GM12878 (cell line): ENCODE data around the gene RPL7A. TPM values are rescaled to one million over a fixed set of nuclear protein-coding genes. Genes with fewer than 3 reads are reported as not detected.

Source experiments
- ATF7 ChIP-seq: fragments of 450-650 bp; IDR thresholded peaks from 2 replicates; pipeline ENCODE4 v1.6.1; 2016; ENCODE audit warnings: low read depth, mild to moderate bottlenecking
- CEBPZ ChIP-seq: fragments of 150-350 bp; IDR thresholded peaks from 2 replicates; pipeline ENCODE4 v1.6.1; 2016; ENCODE audit warnings: low read depth, low read length
- CHD4 ChIP-seq: fragments of 200-600 bp; sonication (generic); IDR thresholded peaks from 2 replicates; pipeline ENCODE4 v1.6.1; 2016; ENCODE audit warnings: mild to moderate bottlenecking
- E2F4 ChIP-seq: IDR thresholded peaks from 2 replicates; pipeline ENCODE4 v1.6.1; 2012; ENCODE audit warnings: low read depth, low read length, improper control_type of control experiment
- HCFC1 ChIP-seq: fragments of 150-350 bp; IDR thresholded peaks from 2 replicates; pipeline ENCODE4 v1.6.1; 2014; ENCODE audit warnings: low read length
- HDAC6 ChIP-seq: fragments of 200-600 bp; sonication (generic); IDR thresholded peaks from one replicate; pipeline ENCODE4 v1.8.0; 2017; ENCODE audit warnings: antibody characterized with exemption; ENCODE audit not compliant: unreplicated experiment
- IKZF2 ChIP-seq, 2 experiments: fragments of 450-650 bp; IDR thresholded peaks; 2 replicates each; pipeline ENCODE4 v1.6.1; 2017; ENCODE audit warnings: mild to moderate bottlenecking in 2 of 2, moderate library complexity in 2 of 2
- KDM1A ChIP-seq: fragments of 200-600 bp; sonication (generic); IDR thresholded peaks from 2 replicates; pipeline ENCODE4 v1.6.1; 2016; ENCODE audit warnings: borderline replicate concordance
- LARP7 ChIP-seq: fragments of 450-650 bp; IDR thresholded peaks from 2 replicates; pipeline ENCODE4 v1.6.1; 2017; ENCODE audit warnings: mild to moderate bottlenecking
- NR2C1 ChIP-seq: fragments of 450-650 bp; IDR thresholded peaks from 2 replicates; pipeline ENCODE4 v1.6.1; 2017; ENCODE audit warnings: antibody characterized with exemption, mild to moderate bottlenecking, moderate library complexity
- NR2F1 ChIP-seq: fragments of 450-650 bp; conservative IDR thresholded peaks from 2 replicates; pipeline ENCODE4 v1.6.1; 2017; ENCODE audit warnings: mild to moderate bottlenecking
- POLR2AphosphoS2 ChIP-seq: IDR thresholded peaks from 2 replicates; pipeline ENCODE4 v1.6.1; 2011; ENCODE audit warnings: low read depth, mild to moderate bottlenecking, low read length, improper control_type of control experiment, moderate library complexity
- PRDM15 ChIP-seq: fragments of 450-650 bp; formaldehyde crosslinking; IDR thresholded peaks from 2 replicates; pipeline ENCODE4 v1.4.0; 2020; ENCODE audit warnings: mild to moderate bottlenecking, moderate library complexity
- RELA ChIP-seq: fragments of 450-650 bp; IDR thresholded peaks from 2 replicates; pipeline ENCODE4 v1.8.0; 2014; ENCODE audit warnings: borderline replicate concordance; ENCODE audit not compliant: partially characterized antibody
- SPI1 ChIP-seq: IDR thresholded peaks from 2 replicates; pipeline ENCODE4 v1.6.1; 2011; ENCODE audit warnings: low read depth, mild to moderate bottlenecking, low read length, moderate library complexity, borderline replicate concordance; ENCODE audit not compliant: insufficient read depth
- SRF ChIP-seq, 2 experiments: IDR thresholded peaks; 2 replicates each; pipeline ENCODE4 v1.6.1; 2011; ENCODE audit warnings: low read depth in 2 of 2, low read length in 2 of 2, mild to moderate bottlenecking in 1 of 2, moderate library complexity in 1 of 2
- YY1 ChIP-seq: IDR thresholded peaks from 2 replicates; pipeline ENCODE4 v1.6.1; 2011; ENCODE audit warnings: low read depth, mild to moderate bottlenecking, low read length
- ZBED1 ChIP-seq: IDR thresholded peaks from 2 replicates; pipeline ENCODE4 v1.6.1; 2016; ENCODE audit warnings: borderline replicate concordance
- ZNF217 ChIP-seq: fragments of 450-650 bp; IDR thresholded peaks from 2 replicates; pipeline ENCODE4 v1.6.1; 2017; ENCODE audit warnings: antibody characterized with exemption, mild to moderate bottlenecking
- polyA plus RNA-seq, 11 experiments: library from polyadenylated mRNA; depleted of rRNA in 4 of 11; unstranded in 6 of 11; stranded (reverse) in 5 of 11; fragments of >200 nt; fragmentation: Nextera tagmentation in 4 of 11; fragmentation: Illumina TruSeq in 1 of 11; extraction: Ambion mirVana in 4 of 11; extraction: Trizol in 1 of 11; gene quantifications; 1 replicate in 1 of 11; 2 replicates in 10 of 11; pipeline versions ENCODE4 v1.2.1 to v1.2.3, GENCODE V29; 2011 to 2016; ENCODE audit warnings: inconsistent platforms in 2 of 11, missing spikeins in 2 of 11, low read depth in 1 of 11
- total RNA-seq, 4 experiments: library from RNA; depleted of rRNA in 3 of 4; stranded (reverse); fragments of >200 nt in 3 of 4; fragmentation: Illumina TruSeq in 1 of 4; extraction: Trizol in 1 of 4; gene quantifications; 2 replicates each; pipeline versions ENCODE4 v1.2.1 to v1.2.3, GENCODE V29; 2013 to 2021
- TF ChIP-seq, protein P1 (sequence below): IDR thresholded peaks from 2 replicates; pipeline ENCODE4 v1.6.1; 2012; ENCODE audit warnings: low read depth, low read length, improper control_type of control experiment

Gene RPL7A
- total and polyA plus RNA-seq, 10 of the 15 experiments (the other 5 are each of a cell fraction or from before 2014, with no cell fraction given): 917 to 5,193 (median 3,326) TPM

GRCh38 chr9:133347985-133348717, at the start of gene RPL7A, which contains the start of gene MED22 (continued):
- no peak for TF ChIP-seq CEBPZ
- peak; percentile 97 for TF ChIP-seq POLR2AphosphoS2
- no peak for TF ChIP-seq NR2F1
- peak; percentile 89 for TF ChIP-seq HDAC6
- TF ChIP-seq CHD4: no peak
- TF ChIP-seq LARP7: peak; percentile 72
- no peak for TF ChIP-seq KDM1A
- TF ChIP-seq E2F4: no peak
- peak; percentile 31; the same call in 1 of the 2 replicates for TF ChIP-seq ATF7
- no peak for TF ChIP-seq NR2C1
- TF ChIP-seq RELA: peak; percentile 57
- TF ChIP-seq, protein P1, sequence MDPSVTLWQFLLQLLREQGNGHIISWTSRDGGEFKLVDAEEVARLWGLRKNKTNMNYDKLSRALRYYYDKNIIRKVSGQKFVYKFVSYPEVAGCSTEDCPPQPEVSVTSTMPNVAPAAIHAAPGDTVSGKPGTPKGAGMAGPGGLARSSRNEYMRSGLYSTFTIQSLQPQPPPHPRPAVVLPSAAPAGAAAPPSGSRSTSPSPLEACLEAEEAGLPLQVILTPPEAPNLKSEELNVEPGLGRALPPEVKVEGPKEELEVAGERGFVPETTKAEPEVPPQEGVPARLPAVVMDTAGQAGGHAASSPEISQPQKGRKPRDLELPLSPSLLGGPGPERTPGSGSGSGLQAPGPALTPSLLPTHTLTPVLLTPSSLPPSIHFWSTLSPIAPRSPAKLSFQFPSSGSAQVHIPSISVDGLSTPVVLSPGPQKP: no peak
- no peak for TF ChIP-seq SPI1
- TF ChIP-seq ZNF217: no peak
- no peak for TF ChIP-seq SRF (IDR thresholded peaks at IDR 0.05; ENCODE audit: low read depth in 2 of 2, low read length in 2 of 2)
- peak; percentile 90 for TF ChIP-seq ZBED1
- TF ChIP-seq IKZF2 (IDR thresholded peaks at IDR 0.05): no peak
- TF ChIP-seq YY1: peak; percentile 97
- no peak for TF ChIP-seq PRDM15 (CRISPR knock-in tag)
- TF ChIP-seq HCFC1: peak; percentile 60
